OCI-LY3 (cell line): ENCODE measurements around the gene BTNL8.

ENCODE experiments used
- H2AFZ ChIP-seq: fragments of 200-600, 300-600 bp; shearing (Covaris generic); 2 replicates; pipeline ENCODE4 v1.6.0; 2014; ENCODE audit warnings: antibody characterized with exemption, low read depth, low read length
- H3K27ac ChIP-seq: fragments of 200-600, 300-600 bp; sonication (generic); 2 replicates; pipeline ENCODE4 v1.5.1; 2014; ENCODE audit warnings: mild to moderate bottlenecking, low read length, moderate library complexity, mixed read lengths
- H3K27me3 ChIP-seq: fragments of 200-600, 300-600 bp; sonication (generic); 2 replicates; pipeline ENCODE4 v1.6.1; 2014; ENCODE audit warnings: low read depth, low read length, mixed read lengths
- H3K36me3 ChIP-seq: fragments of 200-600, 300-600 bp; sonication (generic); replicated peaks from 2 replicates; pipeline ENCODE3; 2014; ENCODE audit warnings: low read depth, low read length, mixed read lengths
- H3K4me1 ChIP-seq: fragments of 300-600, 200-600 bp; sonication (generic); 2 replicates; pipeline ENCODE4 v1.6.1; 2014; ENCODE audit warnings: low read length, mixed read lengths
- H3K4me2 ChIP-seq: fragments of 200-600, 300-600 bp; sonication (generic); 2 replicates; pipeline ENCODE4 v1.6.1; 2014; ENCODE audit warnings: low read length, mixed read lengths
- H3K4me3 ChIP-seq: fragments of 300-600, 200-600 bp; sonication (generic); 2 replicates; pipeline ENCODE4 v1.5.1; 2014; ENCODE audit warnings: antibody characterized with exemption, mild to moderate bottlenecking, low read length, moderate library complexity
- H3K79me2 ChIP-seq: fragments of 300-600, 200-600 bp; shearing (Covaris generic); 2 replicates; pipeline ENCODE4 v1.6.1; 2014; ENCODE audit warnings: mild to moderate bottlenecking, low read length, mixed read lengths
- H3K9ac ChIP-seq: fragments of 300-600, 200-600 bp; shearing (Covaris generic); 2 replicates; pipeline ENCODE4 v1.6.0; 2014; ENCODE audit warnings: mild to moderate bottlenecking, low read length, moderate library complexity
- H3K9me3 ChIP-seq: fragments of 200-600, 300-600 bp; shearing (Covaris generic); 2 replicates; pipeline ENCODE4 v1.6.1; 2014; ENCODE audit warnings: low read length, mixed read lengths; ENCODE audit not compliant: insufficient read depth
- H4K20me1 ChIP-seq: fragments of 200-600, 300-600 bp; sonication (generic); 2 replicates; pipeline ENCODE4 v1.6.1; 2016; ENCODE audit warnings: low read length, mixed read lengths; ENCODE audit not compliant: insufficient read depth
- EZH2phosphoT487 ChIP-seq: fragments of 200-600 bp; shearing (Covaris generic); IDR thresholded peaks from 2 replicates; pipeline ENCODE4 v1.6.1; 2018; ENCODE audit warnings: antibody characterized with exemption, mixed run types, low read depth
- TF ChIP-seq, protein P1 (sequence below): fragments of 200-600, 300-600 bp; sonication (generic); IDR thresholded peaks from 2 replicates; pipeline ENCODE4 v1.5.1; 2014; ENCODE audit warnings: antibody characterized with exemption, low read length, low read depth

The BTNL8 gene

DNA sequence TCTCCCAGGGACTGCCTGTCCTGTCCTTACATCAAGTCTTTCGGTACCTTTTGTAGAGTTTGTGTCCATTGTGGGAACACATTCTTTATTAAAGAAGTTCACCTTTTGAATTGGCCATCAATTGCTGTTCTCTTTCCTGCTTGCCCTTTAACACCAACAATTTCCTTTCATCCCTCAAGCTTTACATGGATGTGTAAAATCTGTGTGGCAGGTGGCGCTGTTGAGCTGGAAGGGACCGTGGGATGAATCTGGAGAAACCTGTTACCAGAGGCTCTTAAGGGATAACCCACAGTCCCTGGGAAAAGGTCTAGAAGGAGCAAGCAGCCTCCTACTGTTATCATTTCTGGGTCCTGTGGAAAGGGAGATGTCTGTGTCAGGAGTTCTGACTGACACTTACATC lies 30.0 kb upstream of the BTNL8 start:
- Histone ChIP-seq H3K4me2 (no peak overlapping the region), H2AFZ (no peak overlapping the region)
- TF ChIP-seq, protein P1, sequence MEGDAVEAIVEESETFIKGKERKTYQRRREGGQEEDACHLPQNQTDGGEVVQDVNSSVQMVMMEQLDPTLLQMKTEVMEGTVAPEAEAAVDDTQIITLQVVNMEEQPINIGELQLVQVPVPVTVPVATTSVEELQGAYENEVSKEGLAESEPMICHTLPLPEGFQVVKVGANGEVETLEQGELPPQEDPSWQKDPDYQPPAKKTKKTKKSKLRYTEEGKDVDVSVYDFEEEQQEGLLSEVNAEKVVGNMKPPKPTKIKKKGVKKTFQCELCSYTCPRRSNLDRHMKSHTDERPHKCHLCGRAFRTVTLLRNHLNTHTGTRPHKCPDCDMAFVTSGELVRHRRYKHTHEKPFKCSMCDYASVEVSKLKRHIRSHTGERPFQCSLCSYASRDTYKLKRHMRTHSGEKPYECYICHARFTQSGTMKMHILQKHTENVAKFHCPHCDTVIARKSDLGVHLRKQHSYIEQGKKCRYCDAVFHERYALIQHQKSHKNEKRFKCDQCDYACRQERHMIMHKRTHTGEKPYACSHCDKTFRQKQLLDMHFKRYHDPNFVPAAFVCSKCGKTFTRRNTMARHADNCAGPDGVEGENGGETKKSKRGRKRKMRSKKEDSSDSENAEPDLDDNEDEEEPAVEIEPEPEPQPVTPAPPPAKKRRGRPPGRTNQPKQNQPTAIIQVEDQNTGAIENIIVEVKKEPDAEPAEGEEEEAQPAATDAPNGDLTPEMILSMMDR, result peak; percentile 90
- TF ChIP-seq EZH2phosphoT487, result no peak

GRCh38 chr5:180869587-180869986 lies 29.4 kb upstream of the BTNL8 start:
- no peak overlapping the region for H2AFZ ChIP-seq
- no peak for TF ChIP-seq EZH2phosphoT487
- TF ChIP-seq, protein P1, result no peak
- peaks cover 28% of the 10 kb centered on the region for H3K4me1 ChIP-seq
- no peak overlapping the region for H3K4me2 ChIP-seq
- no peaks in the 10 kb centered on the region for H3K27me3 ChIP-seq
- no peaks in the 10 kb centered on the region for H3K36me3 ChIP-seq
- no peak overlapping the region for H3K9ac ChIP-seq
- no peak overlapping the region for H3K27ac ChIP-seq
- no peak overlapping the region for H3K4me3 ChIP-seq
- H4K20me1 ChIP-seq, result no peaks in the 10 kb centered on the region
- H3K79me2 ChIP-seq, result no peaks in the 10 kb centered on the region
- no peaks in the 10 kb centered on the region for H3K9me3 ChIP-seq

More for the DNA sequence above, 30.0 kb upstream of the BTNL8 start:
- H3K27me3 ChIP-seq, result no peaks in the 10 kb centered on the region
- no peak overlapping the region for H3K9ac ChIP-seq
- no peak overlapping the region for H3K4me3 ChIP-seq
- H3K4me1 ChIP-seq, result peaks cover 23% of the 10 kb centered on the region
- H3K27ac ChIP-seq, result no peak overlapping the region
- no peaks in the 10 kb centered on the region for H3K36me3 ChIP-seq
- no peaks in the 10 kb centered on the region for H3K9me3 ChIP-seq
- H4K20me1 ChIP-seq, result no peaks in the 10 kb centered on the region
- no peaks in the 10 kb centered on the region for H3K79me2 ChIP-seq

DNA sequence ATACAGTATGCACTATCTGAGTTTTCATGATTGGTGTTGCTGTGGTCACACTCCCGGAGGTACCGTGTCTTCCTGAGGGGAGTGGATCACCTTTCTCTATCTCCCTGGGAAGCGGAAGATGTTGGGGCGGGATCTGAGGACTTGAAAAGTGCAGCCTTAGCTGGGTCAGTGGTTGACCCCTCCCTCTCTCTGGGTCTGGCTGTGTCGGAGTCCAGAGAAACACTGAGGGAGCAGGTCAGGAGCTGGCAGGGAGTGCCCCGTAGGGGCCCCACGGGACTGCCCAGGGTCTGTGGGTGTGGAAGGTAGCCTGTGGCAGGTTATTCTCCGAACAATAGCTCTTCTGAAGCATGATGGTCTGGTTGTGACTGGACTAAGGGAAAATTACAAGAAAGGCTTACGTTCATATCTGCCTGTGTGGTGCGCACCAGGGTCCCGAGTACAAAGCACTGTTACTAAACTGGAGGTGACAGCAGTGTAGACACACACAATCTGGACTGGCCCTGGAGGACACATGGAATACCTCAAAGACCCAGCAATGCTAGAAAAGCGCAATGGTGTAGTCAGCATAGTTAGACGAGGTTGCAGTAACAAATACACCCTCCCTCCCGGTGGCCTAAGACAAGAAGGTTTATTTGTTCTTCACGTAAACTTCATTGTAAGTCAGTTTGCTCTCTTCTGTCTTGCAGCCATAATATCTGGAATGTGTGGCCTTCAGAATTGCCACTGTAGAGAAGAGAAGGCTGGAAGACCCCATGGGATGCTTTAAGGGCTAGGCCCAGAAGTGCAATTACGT lies 28.5 kb upstream of the BTNL8 start:
- Histone ChIP-seq H4K20me1 (no peaks in the 10 kb centered on the region), H3K4me2 (no peak overlapping the region), H3K36me3 (no peaks in the 10 kb centered on the region)

DNA sequence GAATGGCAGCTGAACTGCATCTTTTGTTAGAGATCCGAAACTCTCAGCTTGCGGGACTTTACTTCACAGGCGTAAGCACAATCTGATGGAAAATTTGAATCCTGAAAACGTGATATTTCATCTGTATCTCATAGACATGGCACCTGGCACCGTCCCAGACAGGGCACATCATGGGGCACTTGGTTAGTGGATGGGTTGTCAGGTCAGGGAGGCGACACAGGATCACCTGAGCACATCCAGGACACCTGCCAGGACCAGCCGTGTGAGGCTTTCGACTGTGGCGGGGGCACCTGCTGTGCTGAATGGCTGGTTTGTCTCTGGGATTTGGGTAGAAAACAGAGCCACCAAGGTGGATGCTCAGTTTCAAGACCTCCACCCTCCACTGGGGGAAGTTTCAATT lies 26.5 kb upstream of the BTNL8 start:
- no peak overlapping the region for H3K4me3 ChIP-seq
- no peak overlapping the region for H3K9ac ChIP-seq
- no peaks in the 10 kb centered on the region for H3K36me3 ChIP-seq
- 0 out of 2 replicates have a peak overlapping the region, but pooled peaks have one; percentile 50 for H2AFZ ChIP-seq
- no peaks in the 10 kb centered on the region for H3K27me3 ChIP-seq
- H3K4me1 ChIP-seq, result peaks cover 28% of the 10 kb centered on the region
- peak overlapping the region; percentile 33 for H3K4me2 ChIP-seq
- no peak overlapping the region for H3K27ac ChIP-seq
- H4K20me1 ChIP-seq, result no peaks in the 10 kb centered on the region
- no peaks in the 10 kb centered on the region for H3K79me2 ChIP-seq
- H3K9me3 ChIP-seq, result no peaks in the 10 kb centered on the region
- no peak for TF ChIP-seq EZH2phosphoT487
- TF ChIP-seq, protein P1, result no peak

More for the DNA sequence above, 28.5 kb upstream of the BTNL8 start:
- H3K27ac ChIP-seq, result no peak overlapping the region
- H3K4me3 ChIP-seq, result no peak overlapping the region
- peaks cover 28% of the 10 kb centered on the region for H3K4me1 ChIP-seq
- no peaks in the 10 kb centered on the region for H3K79me2 ChIP-seq
- TF ChIP-seq, protein P1, result no peak
- TF ChIP-seq EZH2phosphoT487, result no peak
- no peak overlapping the region; the same call in 1 of the 2 replicates for H2AFZ ChIP-seq
- no peaks in the 10 kb centered on the region for H3K9me3 ChIP-seq
- H3K9ac ChIP-seq, result no peak overlapping the region
- H3K27me3 ChIP-seq, result no peaks in the 10 kb centered on the region
